ENCODE results near the gene SIAH2. TPM values are rescaled to one million over a fixed set of nuclear protein-coding genes. Genes with fewer than 3 reads are reported as not detected.
A peak's percentile ranks its signal among the peaks of the same experiment; 100 is the strongest.
"Not testable (repeated sequence)": the region's sequence is repeated elsewhere in the genome, so short reads cannot be mapped to it uniquely, and the experiment has no call there.

SIAH2 gene, protein sequence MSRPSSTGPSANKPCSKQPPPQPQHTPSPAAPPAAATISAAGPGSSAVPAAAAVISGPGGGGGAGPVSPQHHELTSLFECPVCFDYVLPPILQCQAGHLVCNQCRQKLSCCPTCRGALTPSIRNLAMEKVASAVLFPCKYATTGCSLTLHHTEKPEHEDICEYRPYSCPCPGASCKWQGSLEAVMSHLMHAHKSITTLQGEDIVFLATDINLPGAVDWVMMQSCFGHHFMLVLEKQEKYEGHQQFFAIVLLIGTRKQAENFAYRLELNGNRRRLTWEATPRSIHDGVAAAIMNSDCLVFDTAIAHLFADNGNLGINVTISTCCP
- 16.4 TPM for polyA plus RNA-seq (ENCODE audit: insufficient read length)

DNA sequence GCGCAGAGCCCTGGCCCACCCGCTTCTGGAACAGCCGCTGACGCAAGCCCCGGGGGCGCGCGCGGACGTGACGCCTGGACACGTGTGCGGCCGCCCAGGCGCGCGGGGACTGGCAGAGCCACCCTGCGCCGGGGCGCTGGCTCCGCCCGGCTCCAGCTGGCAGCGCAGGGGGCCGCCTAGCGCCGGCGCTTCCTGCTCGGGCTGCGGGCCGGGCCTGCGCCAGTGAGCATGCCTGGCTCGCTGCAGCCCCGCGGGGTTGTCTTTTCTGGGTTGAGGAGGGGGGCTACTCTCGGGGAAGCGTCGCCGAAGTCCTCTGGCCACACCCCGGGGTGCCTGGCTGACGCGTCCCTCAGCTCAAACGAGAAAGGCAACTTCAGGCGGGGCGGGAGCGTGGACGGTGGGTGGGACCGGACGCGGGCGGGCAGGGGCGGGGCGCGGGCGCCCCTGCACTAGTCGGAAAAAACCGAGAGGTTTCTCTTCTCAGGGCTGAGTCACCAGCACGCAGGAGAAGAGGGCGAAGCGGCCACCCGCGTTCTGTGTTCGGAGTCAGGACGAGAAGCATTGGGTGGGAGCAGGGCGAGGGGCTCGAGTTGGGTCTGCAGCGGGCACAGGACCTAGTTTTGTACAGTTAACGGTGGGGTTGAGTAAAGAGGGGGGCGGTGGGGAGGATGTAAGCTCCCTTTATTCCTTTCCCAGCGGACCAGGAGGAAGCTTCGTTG, at the start of gene SIAH2:
Gene SIAH2 (minus strand): TSS at position 48 of the 719 bp plus-strand sequence. CDS start 320 bp downstream, outside the sequence.
- DNase-seq = peak; percentile 92

DNA sequence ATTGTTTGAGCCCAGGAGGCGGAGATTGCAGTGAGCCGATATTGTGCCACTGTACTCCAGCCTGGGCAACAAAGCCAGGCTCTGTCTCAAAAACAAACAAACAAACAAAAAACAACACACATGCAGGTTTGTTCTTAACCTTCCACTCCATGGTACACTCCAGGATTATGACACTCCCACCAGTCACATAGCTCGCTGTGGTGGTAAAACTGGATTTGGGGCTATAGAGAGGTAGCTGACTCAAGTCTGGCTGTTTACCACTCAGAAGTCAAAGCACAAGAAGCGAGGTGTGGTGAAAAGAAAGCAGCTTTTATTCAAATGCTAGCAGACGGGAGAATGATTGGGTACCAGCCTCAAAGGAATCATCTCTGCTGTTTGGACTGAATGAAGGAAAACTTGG, 49.0 kb upstream of the SIAH2 start:
- DNase-seq = no peak

DNA sequence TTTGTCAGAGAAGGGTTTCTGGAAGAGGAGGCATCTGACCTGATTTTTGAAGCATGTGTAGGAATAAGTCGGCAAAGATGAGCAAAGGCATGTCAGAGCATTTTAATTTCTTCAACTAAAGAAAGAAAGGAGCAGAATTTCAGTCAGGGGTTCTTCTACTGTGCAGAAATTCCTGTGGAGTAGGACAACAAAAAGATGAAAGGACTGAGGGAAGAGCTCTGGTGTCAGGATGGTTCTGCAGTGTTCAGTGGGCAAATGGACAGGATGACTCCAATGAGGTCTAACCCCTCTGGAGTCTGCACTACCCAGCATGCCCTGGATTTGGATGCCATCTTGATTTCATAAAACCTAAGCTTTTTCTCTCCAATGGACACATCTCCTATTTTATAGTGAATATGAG, 47.7 kb upstream of the SIAH2 start:
- no peak for DNase-seq

DNA sequence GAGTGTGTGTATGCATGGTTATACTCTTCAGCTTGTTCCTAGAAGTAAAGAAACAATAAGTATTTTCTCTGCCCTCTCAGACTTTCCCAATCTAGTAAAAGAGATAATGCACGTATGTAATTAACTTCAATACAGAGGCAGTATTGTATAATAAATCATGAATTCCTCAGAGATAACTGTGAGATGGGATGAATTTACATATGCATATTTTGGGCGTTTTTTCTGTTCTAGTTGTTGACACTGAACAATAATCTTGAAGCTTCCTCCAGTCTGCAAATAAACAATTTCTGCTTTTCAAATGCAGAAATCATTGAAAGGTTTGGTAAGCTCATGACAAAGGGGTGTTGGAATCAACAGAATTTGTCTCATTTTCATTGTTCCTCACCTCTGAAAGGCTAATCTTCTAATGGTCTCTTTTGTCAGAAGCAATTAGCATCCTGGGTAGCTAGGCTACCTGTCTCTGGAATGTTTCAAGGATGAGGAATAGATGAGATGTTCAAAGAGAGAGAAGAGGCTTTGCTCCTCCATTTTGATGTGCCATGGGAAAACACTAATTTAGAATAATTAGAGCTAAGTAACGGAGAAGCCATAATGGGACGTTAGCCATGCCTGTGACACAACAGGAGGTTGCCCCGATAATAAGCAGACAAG, 43.3 kb upstream of the SIAH2 start:
- DNase-seq = no peak

DNA sequence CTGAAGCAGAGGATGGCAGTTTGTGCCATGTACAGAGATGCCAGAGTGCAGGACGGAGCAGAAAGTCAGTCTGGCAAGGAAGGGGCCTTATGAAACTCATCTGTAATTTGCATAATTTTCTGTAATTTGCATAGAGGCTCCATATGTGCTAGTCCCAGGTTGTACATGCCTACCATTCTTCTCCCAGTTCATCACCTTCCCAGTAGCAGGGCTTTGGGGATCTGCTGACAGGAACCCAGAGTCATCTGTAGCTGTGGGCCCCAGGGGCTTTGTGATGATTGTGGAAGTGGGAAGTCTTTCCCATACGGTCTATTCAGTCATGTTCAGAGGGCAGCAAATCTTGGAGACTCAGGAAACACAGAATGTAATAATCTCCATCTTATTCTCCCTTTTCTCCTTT, 42.4 kb upstream of the SIAH2 start:
- DNase-seq = no peak

DNA sequence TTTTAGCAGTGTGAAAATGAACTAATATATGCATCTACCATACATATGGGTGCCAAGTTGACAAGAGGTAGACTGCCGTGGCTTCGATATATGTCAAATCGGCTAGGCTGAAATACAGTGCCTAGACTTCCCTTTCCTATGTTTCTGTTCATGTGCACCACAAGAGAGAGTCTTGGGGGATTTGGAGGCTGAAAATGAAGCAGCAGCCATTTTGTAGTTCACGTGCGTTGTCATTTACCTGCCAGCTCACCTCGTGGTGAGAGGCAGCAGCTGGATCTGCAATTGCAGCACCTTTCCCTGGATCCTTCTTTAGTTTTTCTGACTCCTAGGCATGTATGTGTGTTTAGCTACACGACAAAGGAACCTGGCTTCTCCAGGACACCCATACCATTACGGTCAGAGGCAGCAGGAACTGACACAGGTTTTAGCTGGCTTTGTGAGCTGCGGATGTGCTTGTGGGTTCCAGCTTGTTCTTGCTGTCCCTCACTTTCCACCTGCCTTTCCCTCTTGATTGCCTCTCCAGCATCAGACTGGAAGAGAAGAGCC, 40.5 kb upstream of the SIAH2 start:
- no peak for DNase-seq

DNA sequence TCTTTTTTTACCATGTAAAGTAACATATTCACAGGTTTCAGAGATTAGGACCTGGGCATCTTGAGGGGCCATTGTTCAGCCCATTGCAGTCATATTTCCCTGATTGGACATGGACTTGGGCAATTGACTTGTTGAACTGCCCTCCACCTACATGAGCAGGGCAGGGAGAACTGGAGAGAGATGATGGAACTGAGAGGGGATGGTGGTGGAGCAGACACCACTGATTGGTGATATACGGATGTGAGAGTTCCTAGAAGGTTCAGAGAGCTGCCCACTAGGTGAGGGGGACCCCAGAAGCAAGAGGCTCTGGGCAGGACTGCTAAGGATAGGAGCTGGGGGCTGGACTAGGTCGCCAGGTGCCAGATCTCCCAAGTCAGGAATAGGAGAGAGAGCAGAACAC, 37.8 kb upstream of the SIAH2 start:
- no peak for DNase-seq

DNA sequence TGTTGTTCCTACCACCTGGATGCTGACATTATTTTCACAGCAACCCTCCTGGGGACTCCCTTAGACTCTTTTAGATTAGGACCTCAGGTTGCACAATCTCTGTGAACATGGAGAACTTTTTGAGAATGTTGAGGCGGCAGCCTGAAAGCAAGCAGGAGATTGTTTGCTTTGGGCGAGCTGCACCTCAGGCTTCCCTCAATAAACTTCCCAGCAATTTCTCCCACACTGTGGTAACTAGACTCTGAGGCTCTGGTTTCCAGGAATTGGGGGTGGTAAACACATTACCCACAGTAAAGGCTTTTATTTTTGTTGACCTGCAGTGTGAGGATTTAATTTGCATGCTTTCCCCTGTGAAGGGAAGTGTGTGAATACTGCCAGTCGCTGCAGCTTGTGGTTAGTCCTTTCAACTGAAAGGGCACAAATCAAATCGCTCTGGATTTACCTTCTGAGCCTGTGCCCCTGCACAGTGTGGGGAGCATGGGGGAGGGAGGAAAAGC, 35.2 kb upstream of the SIAH2 start:
- DNase-seq = no peak

DNA sequence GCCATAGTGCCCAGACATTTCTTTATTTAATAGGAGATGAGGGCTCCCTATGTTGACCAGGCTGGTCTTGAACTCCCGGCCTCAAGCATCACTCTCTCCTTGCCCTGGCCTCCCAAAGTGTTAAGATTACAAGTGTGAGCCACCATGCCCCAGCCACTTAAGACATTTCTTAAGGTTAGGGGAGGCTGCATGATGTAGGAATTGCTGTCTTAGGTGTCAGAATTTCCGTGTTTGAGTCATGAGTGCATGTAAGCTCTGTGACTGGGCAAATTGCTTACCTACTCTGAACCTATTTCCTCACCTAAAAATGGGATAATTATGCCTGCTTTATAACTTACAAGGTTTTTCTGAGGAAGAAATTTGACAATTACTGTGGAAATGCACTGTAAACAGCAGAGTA, 34.2 kb upstream of the SIAH2 start:
- DNase-seq = no peak

DNA sequence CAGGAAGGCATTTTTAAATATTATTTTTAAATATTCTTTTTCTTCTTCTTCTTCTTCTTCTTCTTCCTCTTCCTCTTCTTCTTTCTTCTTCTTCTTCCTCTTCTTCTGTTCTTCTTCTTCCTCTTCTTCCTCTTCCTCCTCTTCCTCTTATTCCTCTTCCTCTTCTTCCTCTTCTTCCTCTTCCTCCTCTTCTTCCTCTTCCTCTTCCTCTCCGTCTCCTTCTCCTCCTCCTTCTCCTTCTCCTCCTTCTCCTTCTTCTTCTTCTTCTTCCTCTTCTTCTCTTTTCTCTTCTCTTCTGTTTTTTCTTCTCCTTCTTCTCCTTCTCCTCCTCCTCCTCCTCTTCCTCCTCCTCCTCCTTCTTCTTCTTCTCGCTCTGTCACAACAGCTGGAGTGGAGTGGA, 33.6 kb upstream of the SIAH2 start:
- not testable (repeated sequence) for DNase-seq

DNA sequence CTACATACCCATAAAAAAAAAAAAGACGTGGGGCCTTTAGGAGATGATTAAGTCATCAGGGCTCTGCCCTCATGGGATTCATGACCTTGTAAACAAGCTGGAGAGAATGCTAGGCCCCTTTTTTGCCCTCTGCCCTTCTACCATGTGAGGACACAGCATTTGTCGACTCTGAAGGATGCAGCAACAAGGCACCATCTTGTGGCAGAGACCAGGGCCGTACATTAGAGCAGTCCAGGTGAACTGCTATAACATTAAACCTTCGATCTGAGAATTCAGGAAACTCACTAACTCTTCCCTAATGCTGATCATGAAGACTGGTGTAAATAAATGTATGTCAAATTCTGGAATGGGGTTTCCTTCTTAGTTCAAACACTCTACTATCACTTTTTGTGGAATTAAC, 30.7 kb upstream of the SIAH2 start:
- no peak for DNase-seq

DNA sequence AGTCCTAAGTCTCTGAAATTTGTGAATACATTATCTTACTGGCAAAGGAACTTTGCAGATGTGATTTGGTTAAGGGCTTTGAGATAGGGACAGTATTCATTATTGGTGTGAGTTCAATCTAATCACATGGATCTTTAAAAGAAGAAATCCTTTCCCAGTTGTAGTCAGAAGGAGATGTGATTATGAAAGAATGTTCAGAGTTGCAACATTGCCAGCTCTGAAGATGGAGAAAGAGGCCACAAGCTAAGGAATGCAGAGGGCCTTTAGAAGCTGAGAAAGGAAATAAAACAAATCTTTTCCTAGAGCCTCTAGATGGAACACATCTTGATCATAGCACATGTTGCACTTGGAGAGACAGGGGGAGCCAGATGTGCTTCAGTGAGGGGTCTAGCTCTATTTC, 27.7 kb upstream of the SIAH2 start:
- DNase-seq = no peak

DNA sequence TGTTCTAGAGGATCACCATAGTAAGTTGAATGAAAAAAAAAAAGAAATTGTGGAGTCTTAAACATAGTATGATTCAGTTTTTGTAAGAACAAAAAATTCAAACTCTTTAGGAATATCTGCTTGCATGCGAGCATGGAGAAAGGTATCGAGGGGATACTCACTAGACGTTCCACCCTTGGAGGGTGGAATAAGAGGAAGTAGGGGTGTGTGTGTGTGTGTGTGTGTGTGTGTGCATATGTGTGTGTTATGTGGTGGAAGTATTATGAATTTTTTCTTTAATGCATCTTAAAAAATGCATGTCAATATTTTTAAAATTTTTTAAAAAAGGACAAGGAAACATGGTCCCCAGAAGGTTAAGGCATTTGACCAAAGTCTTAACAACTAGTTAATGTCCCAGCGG, 26.5 kb upstream of the SIAH2 start:
- DNase-seq = no peak

DNA sequence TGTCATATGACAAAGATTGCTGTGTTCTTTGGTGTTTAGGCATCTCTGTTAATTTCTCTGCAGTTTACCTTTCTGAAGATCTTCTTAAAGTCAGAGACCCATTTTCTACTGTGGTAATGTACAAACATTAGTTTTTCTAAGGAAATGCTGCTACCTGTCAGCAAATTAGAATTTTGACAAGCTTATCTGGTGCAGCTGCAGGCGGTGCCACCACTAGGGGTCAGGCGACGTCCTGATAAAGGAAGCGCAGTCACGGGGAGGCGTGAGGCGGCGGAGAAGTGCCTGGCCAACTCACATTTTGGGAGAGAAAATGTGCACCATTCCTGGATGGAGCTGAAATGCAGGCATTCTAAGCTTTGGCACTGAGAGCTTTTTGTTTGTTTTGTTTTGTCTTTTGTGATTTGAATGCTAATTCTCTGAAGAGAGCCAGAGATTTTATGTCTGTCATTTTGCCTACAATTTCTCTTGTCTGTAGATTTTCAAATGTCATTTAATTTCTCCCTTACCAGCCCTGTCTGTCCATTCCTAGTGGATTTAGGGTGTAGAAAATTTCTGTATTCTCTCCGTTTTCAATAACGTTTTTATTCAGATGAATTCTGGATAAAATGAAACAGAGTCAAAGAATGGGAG, 24.9 kb upstream of the SIAH2 start:
- DNase-seq = peak; percentile 84

DNA sequence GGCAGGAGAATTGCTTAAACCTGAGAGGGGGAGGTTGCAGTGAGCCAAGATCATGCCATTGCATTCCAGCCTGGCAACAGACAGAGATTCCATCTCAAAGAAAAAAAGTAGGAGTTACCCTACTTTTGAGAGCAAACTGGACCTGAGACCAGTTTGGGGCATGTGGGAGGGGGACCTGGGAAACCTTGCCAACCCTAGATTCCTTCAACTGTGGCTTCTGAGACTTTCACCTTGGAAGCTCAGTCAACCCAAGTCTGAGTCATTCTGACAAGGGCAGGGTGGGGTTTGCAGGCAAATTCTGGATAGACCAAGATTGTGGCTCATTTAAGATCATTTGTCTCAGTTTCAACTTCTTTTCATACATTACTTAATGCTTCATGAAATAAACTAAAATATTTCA, 23.8 kb upstream of the SIAH2 start:
- no peak for DNase-seq

DNA sequence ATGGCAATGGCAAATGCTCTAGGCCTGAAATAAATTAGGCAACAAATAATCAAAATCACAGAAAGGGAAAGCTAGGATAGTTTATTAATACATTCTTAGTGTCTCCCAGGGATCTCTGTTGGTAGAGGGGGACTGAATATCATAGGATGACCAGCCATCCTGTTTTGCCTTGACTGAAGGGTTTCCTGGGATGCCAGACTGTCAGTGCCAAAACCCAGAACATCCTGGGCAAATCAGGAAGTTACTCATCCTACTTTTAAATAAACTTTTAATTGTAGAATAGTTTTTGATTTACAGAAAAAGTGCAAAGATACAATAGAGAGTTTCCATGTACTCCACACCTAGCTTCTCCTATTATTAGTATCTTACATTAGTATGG, 21.8 kb upstream of the SIAH2 start:
- DNase-seq = no peak

DNA sequence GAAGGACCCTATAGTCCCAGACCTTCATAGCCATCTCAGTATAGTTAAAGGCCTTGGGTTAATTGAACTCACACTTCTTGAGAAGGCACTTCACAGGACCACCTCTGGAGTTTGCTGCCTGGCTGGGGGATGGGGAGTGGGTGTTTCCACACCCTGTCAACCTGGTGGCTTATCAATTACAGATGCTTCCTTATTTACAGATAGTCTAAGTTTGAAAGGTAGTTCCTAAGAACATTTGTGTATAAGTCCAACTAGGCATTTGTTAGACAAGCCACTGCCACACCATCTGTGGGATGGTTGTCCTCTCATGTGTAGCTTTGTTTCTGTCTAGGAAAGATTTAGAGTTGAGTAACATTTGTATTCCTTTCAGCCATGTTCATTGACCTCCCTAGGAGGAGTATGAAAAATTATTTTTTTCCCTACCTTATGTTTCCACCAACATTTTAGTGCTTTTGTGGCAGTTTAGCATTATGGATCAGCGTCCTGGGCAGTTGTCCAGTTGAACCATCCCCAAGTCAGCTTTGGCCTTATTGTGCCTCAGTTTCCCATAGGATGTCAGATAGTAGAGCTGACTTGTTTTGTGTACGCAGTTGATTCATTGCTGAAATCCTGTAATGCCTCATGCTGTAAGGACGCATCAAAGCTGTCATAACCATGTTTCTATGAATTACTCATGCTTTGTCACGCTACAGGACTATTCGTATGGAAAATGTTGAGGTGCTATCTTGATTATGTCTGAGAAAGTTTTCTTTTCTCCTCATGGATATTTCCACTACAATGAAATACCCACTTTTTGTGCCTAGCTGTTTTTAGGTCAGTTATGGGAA, 21.2 kb upstream of the SIAH2 start:
- DNase-seq = no peak

DNA sequence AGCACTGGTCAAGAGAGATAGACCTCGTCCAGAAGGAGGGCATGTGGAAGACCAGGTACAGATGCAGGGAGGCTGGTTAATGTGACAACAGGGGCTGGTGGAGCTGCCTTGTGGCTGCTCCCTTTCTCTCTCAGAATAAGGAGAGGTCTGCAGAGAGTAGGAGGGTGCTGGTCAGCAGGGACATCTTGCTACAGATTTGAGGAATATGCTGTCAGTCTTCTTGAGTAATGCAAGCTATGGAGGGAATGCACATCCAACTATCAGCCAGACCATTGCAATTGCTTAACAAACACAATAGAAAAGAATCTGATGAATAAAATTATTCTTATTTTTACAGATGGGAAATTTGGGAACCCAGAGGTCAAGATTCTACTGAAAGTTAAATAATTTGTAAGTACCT, 20.3 kb upstream of the SIAH2 start:
- DNase-seq = no peak

DNA sequence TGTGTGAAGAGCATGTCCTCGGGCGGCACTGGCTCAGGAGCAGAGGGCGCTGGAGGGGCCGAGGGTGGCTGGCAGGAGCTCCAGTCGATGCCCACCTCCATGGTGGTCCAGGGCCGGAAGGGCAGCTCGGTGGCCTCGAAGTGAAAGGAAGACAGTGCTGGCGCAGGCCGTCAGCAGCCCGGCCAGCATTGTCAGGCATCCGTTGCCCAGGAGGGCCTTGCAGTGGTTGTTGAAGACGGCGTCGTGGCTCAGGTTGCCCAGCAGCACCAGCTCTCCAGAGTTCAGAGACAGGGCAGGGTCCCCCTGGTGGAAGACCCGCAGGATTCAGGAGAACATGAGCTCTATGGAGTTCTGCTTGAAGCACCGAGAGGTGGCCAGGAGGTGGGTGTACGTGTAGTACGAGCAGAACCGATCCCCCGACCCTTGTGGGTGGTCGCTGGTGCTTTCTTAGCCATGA, 16.5 kb upstream of the SIAH2 start:
- DNase-seq = no peak

DNA sequence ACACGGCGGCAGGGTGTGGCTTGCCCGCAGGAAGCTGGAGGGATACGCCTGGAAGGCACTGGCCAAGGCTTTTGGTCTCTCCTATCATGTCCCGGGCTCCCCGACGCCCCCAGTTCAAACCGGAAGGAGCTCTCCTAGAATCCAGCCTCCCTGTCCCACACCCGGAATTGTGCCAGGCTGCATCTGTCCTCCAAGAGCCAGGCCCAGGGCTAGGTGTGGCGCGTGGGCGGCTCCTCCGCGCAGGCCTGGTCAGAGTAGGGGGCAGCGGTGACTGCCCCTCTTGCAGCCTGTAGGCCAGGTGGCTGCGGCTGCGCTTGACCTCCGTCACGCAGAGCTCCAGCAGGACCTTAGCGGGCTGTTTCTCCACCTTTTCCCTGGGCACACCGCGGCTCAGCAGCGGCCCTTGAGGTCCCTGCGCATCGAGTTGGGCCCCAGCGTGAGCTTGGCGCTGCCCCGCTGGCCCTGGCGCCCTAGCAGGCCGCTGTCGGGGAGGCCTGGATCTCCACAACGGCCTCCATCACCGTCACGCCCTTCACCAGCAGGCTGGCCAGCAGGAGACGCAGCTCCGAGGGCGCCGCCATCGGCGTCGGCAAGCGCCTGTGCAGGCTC, 15.9 kb upstream of the SIAH2 start:
- DNase-seq = no peak

DNA sequence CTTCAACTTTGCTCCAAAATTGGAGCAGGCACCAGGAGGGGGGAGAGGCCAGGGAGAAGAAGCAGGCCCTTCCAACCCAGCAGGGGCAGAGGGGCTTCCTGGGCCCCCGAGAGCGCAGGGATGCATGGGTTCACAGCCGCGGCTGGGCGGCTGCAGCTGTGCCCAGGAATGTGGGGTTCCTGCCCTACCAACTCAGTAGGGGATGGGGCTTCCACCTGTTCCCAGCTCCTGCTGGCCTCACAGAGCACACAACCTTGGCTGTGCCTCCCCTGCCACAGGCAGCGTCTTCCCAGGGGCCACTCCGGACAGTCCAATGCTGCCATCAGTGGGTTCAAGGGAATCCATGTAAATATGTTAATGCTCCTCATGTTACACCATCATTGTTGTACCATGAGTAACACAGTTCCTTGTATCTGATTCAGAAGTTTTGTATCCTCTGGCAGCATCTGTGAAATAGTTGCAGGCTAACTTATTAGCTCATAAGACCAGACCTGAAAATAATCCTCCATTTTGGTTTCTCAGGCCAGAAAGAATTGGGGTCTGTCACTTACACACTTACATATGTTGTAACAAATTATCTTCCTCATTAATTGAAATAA, 12.1 kb upstream of the SIAH2 start:
- DNase-seq = no peak

All from hindlimb muscle (tissue), 1 donor.